Osteoblast (primary cell): ENCODE results near the gene MRPL53. TPM values are rescaled to one million over a fixed set of nuclear protein-coding genes. Genes with fewer than 3 reads are reported as not detected.

ENCODE experiments used
- DNase-seq: peaks from one replicate; pipeline ENCODE4 v3.0.0; 2011; ENCODE audit warnings: low spot score, mixed read lengths; ENCODE audit not compliant: insufficient read length; ENCODE audit errors: missing footprints
- H2AFZ ChIP-seq: 2 replicates; pipeline ENCODE4 v1.6.0; 2011; ENCODE audit warnings: mild to moderate bottlenecking, low read length
- H3K27ac ChIP-seq: 2 replicates; pipeline ENCODE4 v1.5.1; 2011; ENCODE audit warnings: mild to moderate bottlenecking, low read depth, low read length, moderate library complexity
- H3K27me3 ChIP-seq: 2 replicates; pipeline ENCODE4 v1.6.0; 2012; ENCODE audit warnings: mild to moderate bottlenecking, control low read depth, inconsistent platforms, low read length, moderate library complexity; ENCODE audit not compliant: insufficient read depth
- H3K36me3 ChIP-seq: 2 replicates; pipeline ENCODE4 v1.5.1; 2011; ENCODE audit warnings: mild to moderate bottlenecking, low read length, control low read depth, moderate library complexity; ENCODE audit not compliant: insufficient read depth
- H3K4me1 ChIP-seq: 2 replicates; pipeline ENCODE4 v1.5.1; 2011; ENCODE audit warnings: mild to moderate bottlenecking, low read length, control low read depth, moderate library complexity; ENCODE audit not compliant: insufficient read depth
- H3K4me2 ChIP-seq: 2 replicates; pipeline ENCODE4 v1.6.0; 2011; ENCODE audit warnings: mild to moderate bottlenecking, low read length; ENCODE audit not compliant: insufficient read depth
- H3K4me3 ChIP-seq: fragments of 200-600 bp; sonication (generic); 3 replicates; pipeline ENCODE4 v1.5.1; 2012; ENCODE audit warnings: mild to moderate bottlenecking, low read length, inconsistent platforms; ENCODE audit not compliant: insufficient read depth
- H3K79me2 ChIP-seq: 2 replicates; pipeline ENCODE4 v1.6.0; 2012; ENCODE audit warnings: mild to moderate bottlenecking, low read length, control low read depth, inconsistent platforms; ENCODE audit not compliant: insufficient read depth
- H3K9me3 ChIP-seq: 2 replicates; pipeline ENCODE4 v1.5.1; 2011; ENCODE audit warnings: low read depth, low read length, control low read depth
- H4K20me1 ChIP-seq: 2 replicates; pipeline ENCODE4 v1.6.0; 2012; ENCODE audit warnings: mild to moderate bottlenecking, low read length, control low read depth; ENCODE audit not compliant: insufficient read depth
- CTCF ChIP-seq: IDR thresholded peaks from 2 replicates; pipeline ENCODE4 v1.5.1; 2011; ENCODE audit warnings: mild to moderate bottlenecking, low read depth, low read length, moderate library complexity; ENCODE audit errors: extremely low read depth
- total RNA-seq: library from RNA; depleted of rRNA; stranded (reverse); fragments of >200 nt; gene quantifications from 2 replicates; pipeline ENCODE4 v1.2.3, GENCODE V29; 2012

Gene MRPL53
- total RNA-seq: 18.0 and 23.5 TPM in 2 replicates

- Histone ChIP-seq H3K4me1 (peaks cover 14% of the 10 kb centered on the region), H3K9me3 (no peaks in the 10 kb centered on the region), H3K27ac (peak within 1 kb of the TSS; percentile 70), H4K20me1 (no peaks in the 10 kb centered on the region), H3K4me3 (peak within 1 kb of the TSS; percentile 81), H2AFZ (peak within 1 kb of the TSS; percentile 96), H3K79me2 (peaks cover under 1% of the 10 kb centered on the region), H3K27me3 (no peaks in the 10 kb centered on the region), H3K36me3 (peaks cover 16% of the 10 kb centered on the region), H3K4me2 (peak within 1 kb of the TSS; percentile 90)
- TF ChIP-seq CTCF: no peak
- DNase-seq: peak; percentile 95
Observed at GRCh38 chr2:74472086-74472944, at the start of gene MRPL53. Gene MRPL53 (minus strand): TSS chr2:74472680. CDS start chr2:74472660, 20 bp downstream.

DNA sequence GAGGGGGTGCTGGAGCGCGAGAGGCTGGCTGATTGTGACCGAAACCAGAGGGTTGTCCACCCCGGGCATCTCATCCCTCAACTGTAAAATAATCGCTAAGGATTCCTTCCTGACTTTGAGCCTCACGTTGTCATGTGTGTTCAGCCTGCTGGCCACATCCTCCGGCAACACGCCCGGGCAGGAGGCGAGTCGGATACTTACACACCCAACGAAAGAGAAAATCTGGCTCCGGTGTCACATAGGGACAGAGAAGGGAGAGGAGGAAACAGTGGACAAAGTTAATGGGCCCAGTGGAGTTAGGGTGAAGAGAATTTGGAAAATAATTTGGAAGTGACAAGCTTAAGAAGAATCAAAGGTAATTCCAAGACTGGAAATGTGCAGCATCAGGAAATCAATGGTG is 44.2 kb upstream of the MRPL53 start:
- Histone ChIP-seq H3K36me3 (no peaks in the 10 kb centered on the region), H3K27me3 (peaks cover 88% of the 10 kb centered on the region), H2AFZ (no peak overlapping the region), H3K79me2 (no peaks in the 10 kb centered on the region), H3K4me1 (no peaks in the 10 kb centered on the region), H3K9me3 (no peaks in the 10 kb centered on the region), H4K20me1 (no peaks in the 10 kb centered on the region), H3K4me3 (no peak overlapping the region), H3K27ac (no peak overlapping the region), H3K4me2 (no peak overlapping the region)
- no peak for TF ChIP-seq CTCF
- DNase-seq: peak; percentile 43

GRCh38 chr2:74515981-74516633 is 43.6 kb upstream of the MRPL53 start:
- H2AFZ ChIP-seq: no peak overlapping the region

More at GRCh38 chr2:74515981-74516633, 43.6 kb upstream of the MRPL53 start:
- peaks cover 5% of the 10 kb centered on the region for H3K4me1 ChIP-seq
- no peak for TF ChIP-seq CTCF
- H4K20me1 ChIP-seq: no peaks in the 10 kb centered on the region
- peak overlapping the region; percentile 27 for H3K4me2 ChIP-seq
- peak; percentile 96 for DNase-seq
- no peaks in the 10 kb centered on the region for H3K79me2 ChIP-seq
- no peaks in the 10 kb centered on the region for H3K9me3 ChIP-seq
- H3K27ac ChIP-seq: no peak overlapping the region
- H3K36me3 ChIP-seq: no peaks in the 10 kb centered on the region
- H3K4me3 ChIP-seq: peak overlapping the region; percentile 10
- H3K27me3 ChIP-seq: peaks cover 93% of the 10 kb centered on the region
